HG03575 (cell line): ENCODE results near the gene HJV.

Experiments used
- ATAC-seq: cut with Tn5 transposase; IDR thresholded peaks from one replicate; pipeline ENCODE4 v1.9.1; 2021; ENCODE audit not compliant: unreplicated experiment, insufficient number of reproducible peaks, low FRiP score; ENCODE audit errors: extremely low read depth

The HJV gene

GRCh38 chr1:145979746-145980456 lies 41.6 kb downstream of the HJV start:
- no peak for ATAC-seq

GRCh38 chr1:145978854-145979745 lies 42.4 kb downstream of the HJV start:
- peak; percentile 60 for ATAC-seq

- no peak for ATAC-seq
Measured at GRCh38 chr1:145978471-145978853, 43.1 kb downstream of the HJV start.

DNA sequence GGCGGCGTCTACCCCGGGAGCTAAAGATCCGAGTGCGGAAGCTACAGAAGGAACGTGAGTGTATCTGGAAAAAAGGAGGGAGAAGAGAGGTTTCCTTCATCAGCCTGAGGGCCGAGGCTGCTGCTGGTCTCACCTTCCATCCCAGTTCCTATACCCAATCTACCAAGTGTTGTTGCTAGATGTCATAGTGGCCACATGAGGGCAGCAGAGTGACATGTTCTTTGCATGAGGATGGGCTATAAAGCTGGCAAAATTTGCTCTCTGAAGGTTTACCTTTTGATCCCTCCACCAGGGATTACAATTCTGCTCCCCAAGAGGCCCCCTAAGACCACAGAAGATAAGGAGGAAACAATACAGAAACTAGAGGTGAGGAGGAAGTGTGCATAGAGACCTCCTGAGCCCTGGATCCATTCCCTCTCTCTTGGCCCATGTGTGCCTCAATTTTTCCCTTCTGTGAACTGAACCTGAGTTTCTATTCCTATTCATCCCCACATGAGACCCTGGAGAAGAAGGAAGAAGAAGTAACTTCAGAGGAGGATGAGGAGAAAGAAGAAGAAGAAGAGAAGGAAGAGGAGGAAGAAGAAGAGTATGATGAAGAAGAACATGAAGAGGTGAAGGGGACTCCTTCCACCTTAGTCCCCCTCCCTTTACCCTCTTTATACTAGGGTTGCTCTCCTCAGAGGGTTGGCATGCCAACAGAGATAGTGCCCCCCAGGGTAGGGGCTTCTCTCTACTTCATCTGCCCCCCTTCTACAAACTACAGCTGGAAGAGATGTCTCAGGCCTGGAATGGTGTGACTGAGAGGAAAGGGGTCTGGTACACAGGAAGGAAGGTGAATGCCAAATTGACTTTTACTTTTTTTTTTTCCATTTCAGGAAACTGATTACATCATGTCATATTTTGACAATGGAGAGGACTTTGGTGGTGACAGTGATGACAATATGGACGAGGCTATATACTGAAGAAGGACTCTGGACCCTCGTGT lies 43.8 kb downstream of the HJV start:
- ATAC-seq, result no peak

GRCh38 chr1:145977016-145977415 lies 44.5 kb downstream of the HJV start:
- ATAC-seq, result no peak

- ATAC-seq, result no peak
Measured at GRCh38 chr1:145975216-145975615, 46.3 kb downstream of the HJV start.

GRCh38 chr1:145974721-145975120 lies 46.8 kb downstream of the HJV start:
- ATAC-seq, result no peak

DNA sequence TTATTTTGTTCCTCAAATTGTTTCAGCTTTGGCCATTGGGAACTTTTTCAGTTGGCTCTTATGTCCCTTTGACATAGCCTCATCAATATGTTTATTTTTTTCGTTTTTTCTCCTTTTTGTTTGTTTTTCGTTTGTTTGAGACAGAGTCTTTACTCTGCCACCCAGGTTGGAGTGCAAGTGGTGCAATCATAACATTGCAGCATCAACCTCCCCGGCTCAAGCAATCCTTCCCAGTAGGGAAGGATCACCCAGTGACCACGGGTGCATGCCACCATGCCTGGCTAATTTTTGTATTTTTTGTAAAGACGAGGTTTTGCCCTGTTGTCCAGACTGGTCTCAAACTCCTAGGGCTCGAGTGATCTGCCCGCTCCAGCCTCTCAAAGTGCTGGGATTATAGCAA lies 49.0 kb downstream of the HJV start:
- ATAC-seq, result no peak
